ENCODE results near the gene BAG2. TPM values are rescaled to one million over a fixed set of nuclear protein-coding genes. Genes with fewer than 3 reads are reported as not detected.

The BAG2 gene
- total RNA-seq, 1 experiment from 2014 or later: 11.9 TPM

- no peaks in the 10 kb centered on the region for H3K27me3 ChIP-seq (ENCODE audit: control insufficient read depth, insufficient read depth, low read length)
- peaks cover 4% of the 10 kb centered on the region for H3K36me3 ChIP-seq (replicated peaks; ENCODE audit: control insufficient read depth, insufficient read depth, low read length)
- H3K4me3 ChIP-seq (ENCODE audit: insufficient read depth, low read depth, low read length): no peak overlapping the region
- DNase-seq: no peak
Observed at GRCh38 chr6:57159127-57159526, 13.0 kb upstream of the BAG2 start.

- no peaks in the 10 kb centered on the region; the same call in 1 of the 2 replicates for H3K36me3 ChIP-seq (replicated peaks; ENCODE audit: control insufficient read depth, insufficient read depth, low read length)
- no peaks in the 10 kb centered on the region for H3K27me3 ChIP-seq (ENCODE audit: control insufficient read depth, insufficient read depth, low read length)
- H3K4me3 ChIP-seq (ENCODE audit: insufficient read depth, low read depth, low read length): no peak overlapping the region
- DNase-seq: no peak
Observed at GRCh38 chr6:57162028-57162427, 10.1 kb upstream of the BAG2 start.

GRCh38 chr6:57162516-57162915, 9.6 kb upstream of the BAG2 start:
- Histone ChIP-seq H3K36me3 (replicated peaks; ENCODE audit: control insufficient read depth, insufficient read depth, low read length) (no peaks in the 10 kb centered on the region; the same call in 1 of the 2 replicates), H3K27me3 (ENCODE audit: control insufficient read depth, insufficient read depth, low read length) (no peaks in the 10 kb centered on the region), H3K4me3 (ENCODE audit: insufficient read depth, low read depth, low read length) (no peak overlapping the region)
- no peak for DNase-seq

GRCh38 chr6:57163956-57164355, 8.2 kb upstream of the BAG2 start:
- H3K27me3 ChIP-seq (ENCODE audit: control insufficient read depth, insufficient read depth, low read length): no peaks in the 10 kb centered on the region
- H3K4me3 ChIP-seq (ENCODE audit: insufficient read depth, low read depth, low read length): no peak overlapping the region
- no peak for DNase-seq
- no peaks in the 10 kb centered on the region; the same call in 1 of the 2 replicates for H3K36me3 ChIP-seq (replicated peaks; ENCODE audit: control insufficient read depth, insufficient read depth, low read length)

GRCh38 chr6:57165080-57165479, 7.0 kb upstream of the BAG2 start:
- Histone ChIP-seq H3K4me3 (ENCODE audit: insufficient read depth, low read depth, low read length) (no peak overlapping the region), H3K27me3 (ENCODE audit: control insufficient read depth, insufficient read depth, low read length) (no peaks in the 10 kb centered on the region), H3K36me3 (replicated peaks; ENCODE audit: control insufficient read depth, insufficient read depth, low read length) (peaks cover 2% of the 10 kb centered on the region)
- no peak for DNase-seq

GRCh38 chr6:57173056-57173885, 1.1 kb downstream of the BAG2 start:
- DNase-seq: peak; percentile 46
- H3K27me3 ChIP-seq (ENCODE audit: control insufficient read depth, insufficient read depth, low read length): no peaks in the 10 kb centered on the region
- peaks cover 2% of the 10 kb centered on the region; the same call in 1 of the 2 replicates for H3K36me3 ChIP-seq (replicated peaks; ENCODE audit: control insufficient read depth, insufficient read depth, low read length)
- H3K4me3 ChIP-seq (ENCODE audit: insufficient read depth, low read depth, low read length): peak overlapping the region; percentile 58

- DNase-seq: peak; percentile 34
- peaks cover 2% of the 10 kb centered on the region; the same call in 1 of the 2 replicates for H3K36me3 ChIP-seq (replicated peaks; ENCODE audit: control insufficient read depth, insufficient read depth, low read length)
- H3K27me3 ChIP-seq (ENCODE audit: control insufficient read depth, insufficient read depth, low read length): no peaks in the 10 kb centered on the region
- peak overlapping the region; percentile 58 for H3K4me3 ChIP-seq (ENCODE audit: insufficient read depth, low read depth, low read length)
Observed at GRCh38 chr6:57173886-57174510, 1.9 kb downstream of the BAG2 start.

GRCh38 chr6:57174511-57174907, 2.4 kb downstream of the BAG2 start:
- Histone ChIP-seq H3K4me3 (ENCODE audit: insufficient read depth, low read depth, low read length) (no peak overlapping the region), H3K36me3 (replicated peaks; ENCODE audit: control insufficient read depth, insufficient read depth, low read length) (peaks cover 2% of the 10 kb centered on the region; the same call in 1 of the 2 replicates), H3K27me3 (ENCODE audit: control insufficient read depth, insufficient read depth, low read length) (no peaks in the 10 kb centered on the region)
- DNase-seq: no peak

GRCh38 chr6:57177545-57178265, 5.6 kb downstream of the BAG2 start:
- no peak for DNase-seq
- Histone ChIP-seq H3K4me3 (ENCODE audit: insufficient read depth, low read depth, low read length) (no peak overlapping the region), H3K36me3 (replicated peaks; ENCODE audit: control insufficient read depth, insufficient read depth, low read length) (no peaks in the 10 kb centered on the region), H3K27me3 (ENCODE audit: control insufficient read depth, insufficient read depth, low read length) (no peaks in the 10 kb centered on the region)

- Histone ChIP-seq H3K36me3 (replicated peaks; ENCODE audit: control insufficient read depth, insufficient read depth, low read length) (no peaks in the 10 kb centered on the region; the same call in 1 of the 2 replicates), H3K4me3 (ENCODE audit: insufficient read depth, low read depth, low read length) (no peak overlapping the region), H3K27me3 (ENCODE audit: control insufficient read depth, insufficient read depth, low read length) (no peaks in the 10 kb centered on the region)
- no peak for DNase-seq
Observed at GRCh38 chr6:57180596-57180995, 8.5 kb downstream of the BAG2 start.

GRCh38 chr6:57182017-57182432, 9.9 kb downstream of the BAG2 start:
- H3K27me3 ChIP-seq (ENCODE audit: control insufficient read depth, insufficient read depth, low read length): no peaks in the 10 kb centered on the region
- H3K36me3 ChIP-seq (replicated peaks; ENCODE audit: control insufficient read depth, insufficient read depth, low read length): no peaks in the 10 kb centered on the region; the same call in 1 of the 2 replicates
- no peak overlapping the region for H3K4me3 ChIP-seq (ENCODE audit: insufficient read depth, low read depth, low read length)
- no peak for DNase-seq

- Histone ChIP-seq H3K36me3 (replicated peaks; ENCODE audit: control insufficient read depth, insufficient read depth, low read length) (no peaks in the 10 kb centered on the region; the same call in 1 of the 2 replicates), H3K27me3 (ENCODE audit: control insufficient read depth, insufficient read depth, low read length) (no peaks in the 10 kb centered on the region), H3K4me3 (ENCODE audit: insufficient read depth, low read depth, low read length) (no peak overlapping the region)
- no peak for DNase-seq
Observed at GRCh38 chr6:57183336-57183735, 11.2 kb downstream of the BAG2 start.

GRCh38 chr6:57190140-57190539, 18.0 kb downstream of the BAG2 start:
- no peaks in the 10 kb centered on the region for H3K36me3 ChIP-seq (replicated peaks; ENCODE audit: control insufficient read depth, insufficient read depth, low read length)
- no peak overlapping the region for H3K4me3 ChIP-seq (ENCODE audit: insufficient read depth, low read depth, low read length)
- no peaks in the 10 kb centered on the region for H3K27me3 ChIP-seq (ENCODE audit: control insufficient read depth, insufficient read depth, low read length)
- DNase-seq: no peak

GRCh38 chr6:57193177-57193576, 21.1 kb downstream of the BAG2 start:
- no peaks in the 10 kb centered on the region for H3K36me3 ChIP-seq (replicated peaks; ENCODE audit: control insufficient read depth, insufficient read depth, low read length)
- DNase-seq: no peak
- no peaks in the 10 kb centered on the region for H3K27me3 ChIP-seq (ENCODE audit: control insufficient read depth, insufficient read depth, low read length)
- H3K4me3 ChIP-seq (ENCODE audit: insufficient read depth, low read depth, low read length): no peak overlapping the region
